ENCODE results near the gene PSRC1.

GRCh38 chr1:109294481-109294880 lies 11.5 kb upstream of the PSRC1 start:
- TF ChIP-seq CTCF (IDR thresholded peaks at IDR 0.05; ENCODE audit: low read length) = no peak
- TF ChIP-seq EZH2 (IDR thresholded peaks at IDR 0.05; ENCODE audit: borderline replicate concordance, low read length) = no peak
